Endothelial cell of umbilical vein (primary cell): ENCODE results near the gene ALDH5A1. TPM values are rescaled to one million over a fixed set of nuclear protein-coding genes. Genes with fewer than 3 reads are reported as not detected.

Source experiments
- BruUV-seq: library from RNA; stranded (reverse); fragments of 400-500 nt; replicated peaks from 2 replicates; lab custom pipeline; 2021; lab: Mats Ljungman, UMichigan
- CTCF ChIA-PET: fragments of 300-600, 350-600 bp; sonication (Branson Sonifier 250); formaldehyde crosslinking; loops from one replicate; lab custom pipeline; 2021; ENCODE audit warnings: antibody characterized with exemption, inconsistent platforms; lab: Charles Lee
- POLR2A ChIA-PET: fragments of 300-600, 350-600 bp; sonication (Branson Sonifier 250); formaldehyde crosslinking; loops from one replicate; lab custom pipeline; 2021; ENCODE audit warnings: antibody characterized with exemption, inconsistent platforms; lab: Charles Lee
- DNase-seq: peaks from one replicate; pipeline ENCODE4 v3.0.0-alpha.2; 2011; ENCODE audit warnings: low read depth, low spot score
- FAIRE-seq: peaks from 2 replicates; lab custom pipeline; 2011; peaks lifted over from hg19 to GRCh38; lab: Jason Lieb, UNC
- H2AFZ ChIP-seq: 2 replicates; pipeline ENCODE4 v1.6.0; 2012; ENCODE audit warnings: low read depth, low read length, control low read depth, inconsistent platforms
- H3K27ac ChIP-seq: 2 replicates; pipeline ENCODE4 v1.5.1; 2011; ENCODE audit warnings: low read depth, mild to moderate bottlenecking, control low read depth, low read length, moderate library complexity; ENCODE audit not compliant: insufficient read depth
- H3K27me3 ChIP-seq, 2 experiments: 2 replicates each; pipeline versions ENCODE4 v1.6.0 to v1.6.1; 2011; ENCODE audit warnings: low read length in 2 of 2, mixed read lengths in 1 of 2; ENCODE audit not compliant: control insufficient read depth in 2 of 2, insufficient read depth in 2 of 2
- H3K36me3 ChIP-seq, 2 experiments: 2 replicates in 1 of 2; 3 replicates in 1 of 2; pipeline ENCODE4 v1.5.1; 2011; ENCODE audit warnings: low read length in 2 of 2, mild to moderate bottlenecking in 1 of 2, moderate library complexity in 1 of 2; ENCODE audit not compliant: control insufficient read depth in 2 of 2, insufficient read depth in 2 of 2; ENCODE audit errors: extremely low read depth in 1 of 2
- H3K4me1 ChIP-seq: 3 replicates; pipeline ENCODE4 v1.5.1; 2011; ENCODE audit warnings: mild to moderate bottlenecking, low read length; ENCODE audit not compliant: control insufficient read depth, insufficient read depth; ENCODE audit errors: extremely low read depth
- H3K4me2 ChIP-seq: 2 replicates; pipeline ENCODE4 v1.6.1; 2011; ENCODE audit warnings: low read length, control low read depth, mixed read lengths; ENCODE audit not compliant: insufficient read depth
- H3K4me3 ChIP-seq, 3 experiments: fragments of 200-600 bp in 1 of 3; sonication (generic), shearing (Covaris generic) in 1 of 3; replicated peaks in 1 of 3; 2 replicates each; pipeline ENCODE4 v1.5.1; 2011 to 2016; ENCODE audit warnings: control low read depth in 3 of 3, low read length in 3 of 3, mild to moderate bottlenecking in 2 of 3, inconsistent platforms in 1 of 3, low read depth in 1 of 3, moderate library complexity in 1 of 3; ENCODE audit not compliant: insufficient read depth in 1 of 3
- H3K79me2 ChIP-seq: 2 replicates; pipeline ENCODE4 v1.6.0; 2012; ENCODE audit warnings: low read length, inconsistent platforms; ENCODE audit not compliant: control insufficient read depth, insufficient read depth
- H3K9ac ChIP-seq: replicated peaks from 2 replicates; pipeline ENCODE3; 2011; ENCODE audit warnings: low read length, control low read depth; ENCODE audit not compliant: insufficient read depth; ENCODE audit errors: extremely low read depth
- H3K9me1 ChIP-seq: replicated peaks from 3 replicates; pipeline ENCODE4 v1.6.0; 2011; ENCODE audit warnings: mild to moderate bottlenecking, low read length; ENCODE audit not compliant: control insufficient read depth, insufficient read depth; ENCODE audit errors: extremely low read depth
- H3K9me3 ChIP-seq: replicated peaks from 2 replicates; pipeline ENCODE4 v1.5.1; 2012; ENCODE audit warnings: low read length, inconsistent platforms; ENCODE audit not compliant: control insufficient read depth, insufficient read depth
- H4K20me1 ChIP-seq: replicated peaks from 2 replicates; pipeline ENCODE3; 2011; ENCODE audit warnings: mild to moderate bottlenecking, low read length; ENCODE audit not compliant: control insufficient read depth, insufficient read depth; ENCODE audit errors: extremely low read depth
- CTCF ChIP-seq, 2 donors: IDR thresholded peaks; 1 replicate in 1 of 2; 2 replicates in 1 of 2; pipeline ENCODE4 v1.5.1; 2011; ENCODE audit warnings: low read length in 2 of 2, mild to moderate bottlenecking in 2 of 2, moderate library complexity in 2 of 2, control low read depth in 1 of 2, inconsistent platforms in 1 of 2, low read depth in 1 of 2; ENCODE audit not compliant: insufficient read depth in 1 of 2; ENCODE audit errors: extremely low read depth in 1 of 2
- EZH2 ChIP-seq: IDR thresholded peaks from 2 replicates; pipeline ENCODE4 v1.6.1; 2012; ENCODE audit warnings: borderline replicate concordance, low read depth, mild to moderate bottlenecking, moderate library complexity, low read length, inconsistent platforms; ENCODE audit not compliant: severe bottlenecking
- FOS ChIP-seq: IDR thresholded peaks from 2 replicates; pipeline ENCODE4 v1.6.1; 2011; ENCODE audit warnings: mild to moderate bottlenecking, low read length, moderate library complexity, borderline replicate concordance; ENCODE audit not compliant: insufficient read depth
- GATA2 ChIP-seq: IDR thresholded peaks from 2 replicates; pipeline ENCODE4 v1.7.0; 2011; ENCODE audit warnings: low read depth, mild to moderate bottlenecking, moderate library complexity, mixed read lengths, low read length; ENCODE audit not compliant: insufficient read length, insufficient read depth
- JUN ChIP-seq: IDR thresholded peaks from 2 replicates; pipeline ENCODE4 v1.6.1; 2011; ENCODE audit warnings: borderline replicate concordance, low read depth; ENCODE audit not compliant: insufficient read length, insufficient read depth
- MAX ChIP-seq: IDR thresholded peaks from 2 replicates; pipeline ENCODE4 v1.6.1; 2011; ENCODE audit not compliant: insufficient read depth, insufficient read length
- MYC ChIP-seq: IDR thresholded peaks from one replicate; pipeline ENCODE4 v1.6.1; 2011; ENCODE audit warnings: mild to moderate bottlenecking, low read depth, low read length
- POLR2A ChIP-seq: IDR thresholded peaks from 2 replicates; pipeline ENCODE4 v1.6.1; 2012; ENCODE audit warnings: low read depth, mild to moderate bottlenecking, control low read depth, low read length
- POLR2AphosphoS5 ChIP-seq: IDR thresholded peaks from 2 replicates; pipeline ENCODE4 v1.6.1; 2012; ENCODE audit warnings: low read depth, mild to moderate bottlenecking, control low read depth, low read length, moderate library complexity; ENCODE audit not compliant: insufficient read depth
- dilution Hi-C: fragments of 300-500 bp; cut with MboI; formaldehyde crosslinking; loops from one replicate; pipeline ENCODE4 v1.15.0; 2019; ENCODE audit warnings: low sequenced_read_pairs; ENCODE audit not compliant: extremely low pct_ligation_motif_present
- intact Hi-C: fragments of 100-400 bp; cut with micrococcal nuclease; formaldehyde crosslinking; loops from one replicate; pipeline ENCODE4 v1.10.0; 2022
- polyA plus RNA-seq, 4 experiments: library from polyadenylated mRNA; depleted of rRNA in 3 of 4; stranded (reverse) in 3 of 4; unstranded in 1 of 4; fragments of >200 nt; gene quantifications; 2 replicates each; pipeline versions ENCODE4 v1.2.1 to v1.2.3, GENCODE V29; 2011 to 2012; ENCODE audit warnings: missing spikeins in 1 of 4
- total RNA-seq: library from RNA; stranded (reverse); gene quantifications from 2 replicates; pipeline ENCODE4 v1.2.3, GENCODE V29; 2021

The ALDH5A1 gene
- total and polyA plus RNA-seq, 2 donors (not counting 3 experiments of a cell fraction or from before 2014, with no cell fraction given): 0.51 to 1.1 TPM

GRCh38 chr6:24540197-24540596 is 45.4 kb downstream of the ALDH5A1 start:
- H3K9me3 ChIP-seq: no peaks in the 10 kb centered on the region
- no peaks in the 10 kb centered on the region for H3K4me1 ChIP-seq
- no peak overlapping the region for H3K4me3 ChIP-seq
- no peaks in the 10 kb centered on the region for H3K9me1 ChIP-seq
- intact Hi-C loops (no loop called here), dilution Hi-C loops (no loop called here)
- no peak for TF ChIP-seq GATA2
- TF ChIP-seq EZH2: no peak
- no peak for TF ChIP-seq POLR2A
- TF ChIP-seq JUN: no peak
- no peak for TF ChIP-seq FOS
- no peak for TF ChIP-seq MAX
- no peak for TF ChIP-seq MYC
- no peak for TF ChIP-seq POLR2AphosphoS5
- TF ChIP-seq CTCF (IDR thresholded peaks at IDR 0.05; ENCODE audit: extremely low read depth in 1 of 2, insufficient read depth in 1 of 2, low read depth in 1 of 2, low read length in 2 of 2): no peak
- no peak overlapping the region for H3K27ac ChIP-seq
- H3K9ac ChIP-seq: no peak overlapping the region
- no TSS peak for BruUV-seq
- no peak overlapping the region for H2AFZ ChIP-seq
- H4K20me1 ChIP-seq: no peaks in the 10 kb centered on the region
- H3K4me2 ChIP-seq: no peak overlapping the region
- ChIA-PET CTCF (no interaction called here), POLR2A (no interaction called here)
- no peaks in the 10 kb centered on the region for H3K27me3 ChIP-seq
- no peaks in the 10 kb centered on the region for H3K36me3 ChIP-seq
- FAIRE-seq (no peak), DNase-seq (no peak)
- no peaks in the 10 kb centered on the region for H3K79me2 ChIP-seq
